GM12874 (cell line): ENCODE measurements around the gene CARD9.

Experiments used
- TF ChIP-seq, protein P1 (sequence below): IDR thresholded peaks from 2 replicates; pipeline ENCODE4 v1.5.1; 2011; ENCODE audit warnings: low read depth, mild to moderate bottlenecking, control low read depth, low read length, moderate library complexity; ENCODE audit not compliant: insufficient read depth

The CARD9 gene

GRCh38 chr9:136333045-136333444 is 40.4 kb downstream of the CARD9 start:
- TF ChIP-seq, protein P1, sequence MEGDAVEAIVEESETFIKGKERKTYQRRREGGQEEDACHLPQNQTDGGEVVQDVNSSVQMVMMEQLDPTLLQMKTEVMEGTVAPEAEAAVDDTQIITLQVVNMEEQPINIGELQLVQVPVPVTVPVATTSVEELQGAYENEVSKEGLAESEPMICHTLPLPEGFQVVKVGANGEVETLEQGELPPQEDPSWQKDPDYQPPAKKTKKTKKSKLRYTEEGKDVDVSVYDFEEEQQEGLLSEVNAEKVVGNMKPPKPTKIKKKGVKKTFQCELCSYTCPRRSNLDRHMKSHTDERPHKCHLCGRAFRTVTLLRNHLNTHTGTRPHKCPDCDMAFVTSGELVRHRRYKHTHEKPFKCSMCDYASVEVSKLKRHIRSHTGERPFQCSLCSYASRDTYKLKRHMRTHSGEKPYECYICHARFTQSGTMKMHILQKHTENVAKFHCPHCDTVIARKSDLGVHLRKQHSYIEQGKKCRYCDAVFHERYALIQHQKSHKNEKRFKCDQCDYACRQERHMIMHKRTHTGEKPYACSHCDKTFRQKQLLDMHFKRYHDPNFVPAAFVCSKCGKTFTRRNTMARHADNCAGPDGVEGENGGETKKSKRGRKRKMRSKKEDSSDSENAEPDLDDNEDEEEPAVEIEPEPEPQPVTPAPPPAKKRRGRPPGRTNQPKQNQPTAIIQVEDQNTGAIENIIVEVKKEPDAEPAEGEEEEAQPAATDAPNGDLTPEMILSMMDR = no peak

DNA sequence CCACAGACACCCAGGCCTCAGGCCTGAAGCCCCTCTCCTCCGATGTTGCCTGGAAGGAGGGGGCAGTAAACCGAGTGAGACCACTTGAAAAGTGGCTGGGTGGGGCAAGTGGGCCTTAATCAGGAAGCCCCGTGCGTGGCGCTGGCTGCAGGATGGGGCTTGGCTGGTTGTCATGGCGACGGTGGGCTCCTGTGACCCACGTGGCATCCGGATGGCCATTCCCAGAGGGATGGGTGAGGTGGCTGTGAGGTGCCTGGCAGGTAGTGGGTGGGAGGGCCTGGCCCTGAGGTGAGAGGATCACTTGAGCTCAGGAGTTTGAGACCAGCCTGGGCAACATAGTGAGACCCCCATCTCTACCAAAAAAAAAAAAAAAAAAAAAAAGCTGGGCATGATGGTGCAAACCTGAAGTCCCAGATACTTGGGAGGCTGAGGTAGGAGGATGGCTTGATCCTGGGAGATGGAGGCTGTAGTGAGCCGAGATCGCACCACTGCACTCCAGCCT is 40.9 kb downstream of the CARD9 start:
- TF ChIP-seq, protein P1 = no peak

DNA sequence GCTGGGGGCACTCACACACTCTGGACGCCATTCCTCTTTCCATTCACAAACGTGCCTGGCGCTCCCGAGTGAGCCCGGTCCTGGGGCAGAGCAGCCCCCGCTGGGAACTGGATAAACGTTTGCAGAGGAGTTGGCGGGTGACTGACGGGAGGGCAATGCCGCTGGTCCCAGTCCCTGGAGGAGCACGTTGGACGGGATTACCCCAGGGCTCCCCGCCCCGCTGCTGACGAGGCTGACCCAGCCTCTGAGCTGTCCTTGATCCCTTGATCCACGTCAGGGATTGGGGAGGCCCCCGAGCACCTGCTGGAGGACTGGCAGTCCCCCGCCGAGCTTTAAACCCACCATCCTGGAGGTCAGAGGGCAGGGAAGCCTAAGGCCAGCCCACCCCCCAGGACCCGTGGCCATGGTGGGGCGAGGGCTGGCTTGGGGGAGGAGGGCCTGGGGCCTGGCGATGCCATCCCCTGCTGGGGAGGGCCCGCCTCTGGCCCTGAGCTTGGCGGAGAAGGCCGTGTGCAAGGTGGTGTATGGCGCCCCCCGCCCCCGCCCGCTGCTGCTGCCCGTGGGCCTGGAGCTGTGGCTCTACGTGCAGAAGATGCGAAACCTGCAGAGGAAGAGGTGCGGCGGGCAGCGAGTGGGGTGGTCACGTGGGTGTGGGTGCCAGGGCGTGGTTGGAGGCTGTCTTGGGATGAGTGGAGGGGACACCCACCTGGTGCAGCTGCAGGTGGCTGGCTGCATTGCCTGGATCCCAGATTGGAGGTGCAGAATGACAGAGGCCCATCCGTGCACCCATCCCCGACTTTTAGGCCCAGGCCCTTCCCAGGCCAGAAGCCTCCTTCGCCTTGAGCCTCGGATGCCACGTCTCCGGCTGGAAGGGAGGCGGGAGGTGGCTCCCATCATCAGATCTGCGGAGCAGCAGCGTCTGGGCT is 41.6 kb downstream of the CARD9 start:
- TF ChIP-seq, protein P1 = no peak

GRCh38 chr9:136331030-136331429 is 42.4 kb downstream of the CARD9 start:
- TF ChIP-seq, protein P1 = no peak

DNA sequence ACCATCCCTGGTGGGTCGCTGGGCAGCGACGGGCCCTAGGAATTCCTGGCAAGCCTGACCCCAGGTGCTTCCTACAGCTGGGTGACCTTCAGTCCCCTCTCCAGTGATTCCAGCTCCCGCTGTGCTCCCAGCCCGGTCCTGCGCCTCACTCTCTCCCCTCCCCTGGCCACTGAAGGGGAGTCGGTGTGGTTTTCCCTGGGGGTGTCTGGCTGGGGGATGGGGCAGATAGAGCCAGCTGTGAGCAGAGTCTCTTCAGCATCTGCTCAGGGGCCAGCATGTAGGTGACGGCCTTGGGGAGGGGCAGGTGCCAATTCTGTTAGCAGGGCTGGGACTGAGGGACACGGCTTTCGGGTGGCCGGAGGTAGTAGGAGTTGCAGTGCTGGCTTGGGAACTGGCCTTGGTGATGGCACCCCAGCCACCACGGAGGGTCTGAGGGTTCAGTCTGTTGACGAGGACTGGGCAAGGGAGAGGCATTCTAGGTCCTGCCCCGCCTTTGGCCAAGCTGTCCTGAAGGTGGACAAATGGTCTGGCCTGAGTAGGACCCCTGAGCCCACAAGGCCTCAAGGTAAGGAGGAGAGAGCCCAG is 43.0 kb downstream of the CARD9 start:
- TF ChIP-seq, protein P1 = no peak

DNA sequence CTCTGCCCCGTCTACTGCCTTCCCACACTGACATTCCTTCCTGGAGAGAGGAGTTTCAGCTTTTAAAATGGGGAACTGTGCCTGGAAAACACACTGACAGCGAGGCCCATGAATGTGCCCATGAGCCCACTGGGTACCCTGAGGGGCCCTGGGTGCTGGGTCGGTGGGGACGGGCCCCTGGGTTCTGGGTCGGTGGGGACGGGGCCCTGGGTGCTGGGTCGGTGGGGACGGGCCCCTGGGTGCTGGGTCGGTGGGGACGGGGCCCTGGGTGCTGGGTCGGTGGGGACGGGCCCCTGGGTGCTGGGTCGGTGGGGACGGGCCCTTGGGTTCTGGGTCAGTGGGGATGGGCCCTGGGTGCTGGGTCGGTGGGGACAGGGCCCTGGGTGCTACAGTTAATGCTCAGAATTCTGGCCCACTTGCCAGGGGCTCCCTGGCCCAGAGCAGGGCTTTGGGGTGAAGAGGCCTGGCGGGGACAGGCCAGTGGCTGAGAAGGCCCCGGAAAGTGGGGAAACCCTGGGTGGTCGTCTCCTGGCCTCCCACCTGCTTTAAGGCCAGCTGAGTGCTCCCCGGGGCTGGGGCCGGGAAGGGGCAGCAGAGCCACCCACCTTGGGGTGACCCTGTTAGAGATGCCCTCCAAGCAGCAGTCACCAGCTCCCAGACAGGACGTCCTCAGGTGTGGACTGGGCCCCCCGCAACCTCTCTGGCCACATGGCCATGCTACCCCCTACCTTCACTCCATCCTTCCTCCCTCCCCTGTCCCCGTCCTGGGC is 43.6 kb downstream of the CARD9 start:
- TF ChIP-seq, protein P1 = no peak

DNA sequence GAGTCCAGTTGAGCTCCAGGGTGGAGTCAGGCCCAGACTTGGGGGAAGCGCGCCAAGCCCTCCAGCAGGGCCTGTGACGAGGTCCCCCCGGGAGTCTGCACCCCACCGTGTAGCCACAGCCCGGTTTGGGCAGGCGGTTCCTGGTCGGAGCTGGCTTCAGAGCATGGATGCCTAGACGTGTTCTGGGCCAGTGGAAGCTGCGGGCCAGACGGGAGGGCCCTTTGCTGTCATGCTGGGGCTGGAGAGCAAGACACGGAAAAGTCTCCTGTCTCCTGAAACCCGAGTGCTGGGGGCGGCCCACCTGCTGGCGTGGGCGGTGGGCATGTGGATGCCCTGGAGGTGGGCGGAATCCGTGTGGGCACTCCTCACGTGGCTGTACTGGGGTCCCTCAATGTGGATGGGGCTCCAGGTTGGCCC is 44.2 kb downstream of the CARD9 start:
- TF ChIP-seq, protein P1 = no peak
